Measurements from ENCODE around the gene WBP2.

Gene WBP2

DNA sequence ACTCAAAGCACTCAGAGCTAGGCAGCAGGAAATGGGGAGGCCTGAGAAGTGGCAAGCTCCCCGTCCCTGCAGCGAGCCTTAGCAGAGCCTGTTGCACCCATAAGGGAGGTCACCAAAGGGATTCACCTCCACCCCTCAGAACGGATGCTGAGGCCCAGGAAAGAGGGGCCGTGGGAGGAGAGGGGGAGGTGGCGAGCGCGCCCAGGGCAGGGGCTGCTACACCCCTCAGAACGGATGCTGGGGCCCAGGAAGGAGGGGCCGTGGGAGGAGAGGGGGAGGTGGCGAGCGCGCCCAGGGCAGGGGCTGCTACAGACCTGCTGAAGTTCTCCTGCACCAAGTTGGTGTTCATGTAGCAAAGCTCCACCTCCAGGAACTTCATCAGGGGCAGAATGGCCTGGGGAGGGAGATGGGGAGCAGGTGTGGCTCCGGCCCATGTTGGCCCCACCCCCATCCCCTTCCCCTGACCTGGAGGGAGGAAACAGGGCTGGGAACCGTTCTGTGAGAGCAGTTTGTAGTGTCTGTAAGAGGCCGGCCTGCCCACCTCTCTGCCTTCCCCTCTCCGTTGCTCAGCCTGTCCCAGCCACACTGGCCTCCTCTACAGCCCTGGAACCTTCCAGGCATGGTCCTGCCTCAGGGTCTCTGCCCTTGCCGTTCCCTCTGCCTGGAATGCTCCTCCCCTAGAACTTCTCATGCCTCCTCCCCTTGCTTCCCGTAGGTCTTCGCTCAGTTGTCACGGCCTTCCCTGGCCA, 22.3 kb downstream of the WBP2 start:
- TF ChIP-seq, protein P1, sequence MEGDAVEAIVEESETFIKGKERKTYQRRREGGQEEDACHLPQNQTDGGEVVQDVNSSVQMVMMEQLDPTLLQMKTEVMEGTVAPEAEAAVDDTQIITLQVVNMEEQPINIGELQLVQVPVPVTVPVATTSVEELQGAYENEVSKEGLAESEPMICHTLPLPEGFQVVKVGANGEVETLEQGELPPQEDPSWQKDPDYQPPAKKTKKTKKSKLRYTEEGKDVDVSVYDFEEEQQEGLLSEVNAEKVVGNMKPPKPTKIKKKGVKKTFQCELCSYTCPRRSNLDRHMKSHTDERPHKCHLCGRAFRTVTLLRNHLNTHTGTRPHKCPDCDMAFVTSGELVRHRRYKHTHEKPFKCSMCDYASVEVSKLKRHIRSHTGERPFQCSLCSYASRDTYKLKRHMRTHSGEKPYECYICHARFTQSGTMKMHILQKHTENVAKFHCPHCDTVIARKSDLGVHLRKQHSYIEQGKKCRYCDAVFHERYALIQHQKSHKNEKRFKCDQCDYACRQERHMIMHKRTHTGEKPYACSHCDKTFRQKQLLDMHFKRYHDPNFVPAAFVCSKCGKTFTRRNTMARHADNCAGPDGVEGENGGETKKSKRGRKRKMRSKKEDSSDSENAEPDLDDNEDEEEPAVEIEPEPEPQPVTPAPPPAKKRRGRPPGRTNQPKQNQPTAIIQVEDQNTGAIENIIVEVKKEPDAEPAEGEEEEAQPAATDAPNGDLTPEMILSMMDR (IDR thresholded peaks at IDR 0.05; ENCODE audit: low read depth, low read length): no peak
- TF ChIP-seq, protein P2, sequence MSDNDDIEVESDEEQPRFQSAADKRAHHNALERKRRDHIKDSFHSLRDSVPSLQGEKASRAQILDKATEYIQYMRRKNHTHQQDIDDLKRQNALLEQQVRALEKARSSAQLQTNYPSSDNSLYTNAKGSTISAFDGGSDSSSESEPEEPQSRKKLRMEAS (IDR thresholded peaks at IDR 0.05; ENCODE audit: low read depth, low read length): peak; percentile 61
- peak; percentile 16 for TF ChIP-seq POLR2A (IDR thresholded peaks at IDR 0.05; ENCODE audit: extremely low read depth, insufficient read length)
- peak; percentile 55; the same call in 1 of the 2 replicates for TF ChIP-seq MYC (IDR thresholded peaks at IDR 0.05; ENCODE audit: low read depth, low read length)
- DNase-seq (ENCODE audit: low read depth): peak; percentile 92

DNA sequence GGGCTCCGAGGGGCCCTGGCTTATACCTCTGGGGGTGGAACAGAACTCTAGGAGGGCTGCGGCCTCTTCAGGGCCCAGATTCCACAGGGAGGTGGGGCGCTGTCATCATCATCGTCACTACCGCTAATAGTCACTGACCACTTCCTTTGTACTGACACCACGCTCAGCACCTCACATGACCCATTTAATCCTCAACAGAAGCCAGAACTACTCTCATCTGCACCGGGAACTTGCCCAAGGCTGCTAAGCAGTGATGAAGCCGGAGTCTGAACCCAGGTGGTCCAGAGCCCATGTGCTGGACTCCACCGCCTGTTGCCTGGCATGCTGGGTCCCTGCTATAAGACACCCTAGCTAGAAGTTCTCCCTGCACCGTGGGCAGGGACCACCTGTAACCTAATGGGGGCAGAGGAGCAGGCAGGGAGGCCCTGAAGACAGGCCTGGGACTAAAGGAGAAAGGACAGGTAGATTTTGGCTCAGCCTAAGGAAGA, 22.9 kb downstream of the WBP2 start:
- peak overlapping the region; percentile 56 for H3K4me3 ChIP-seq (ENCODE audit: low read depth, low read length)
- TF ChIP-seq, protein P1 (IDR thresholded peaks at IDR 0.05; ENCODE audit: low read depth, low read length): no peak
- TF ChIP-seq MYC (IDR thresholded peaks at IDR 0.05; ENCODE audit: low read depth, low read length) (peak; percentile 83), POLR2A (IDR thresholded peaks at IDR 0.05; ENCODE audit: extremely low read depth, insufficient read length) (peak; percentile 54)
- TF ChIP-seq, protein P2 (IDR thresholded peaks at IDR 0.05; ENCODE audit: low read depth, low read length): peak; percentile 87
- DNase-seq (ENCODE audit: low read depth): peak; percentile 90

More for the DNA sequence above, 22.3 kb downstream of the WBP2 start:
- peak overlapping the region; percentile 56 for H3K4me3 ChIP-seq (ENCODE audit: low read depth, low read length)

DNA sequence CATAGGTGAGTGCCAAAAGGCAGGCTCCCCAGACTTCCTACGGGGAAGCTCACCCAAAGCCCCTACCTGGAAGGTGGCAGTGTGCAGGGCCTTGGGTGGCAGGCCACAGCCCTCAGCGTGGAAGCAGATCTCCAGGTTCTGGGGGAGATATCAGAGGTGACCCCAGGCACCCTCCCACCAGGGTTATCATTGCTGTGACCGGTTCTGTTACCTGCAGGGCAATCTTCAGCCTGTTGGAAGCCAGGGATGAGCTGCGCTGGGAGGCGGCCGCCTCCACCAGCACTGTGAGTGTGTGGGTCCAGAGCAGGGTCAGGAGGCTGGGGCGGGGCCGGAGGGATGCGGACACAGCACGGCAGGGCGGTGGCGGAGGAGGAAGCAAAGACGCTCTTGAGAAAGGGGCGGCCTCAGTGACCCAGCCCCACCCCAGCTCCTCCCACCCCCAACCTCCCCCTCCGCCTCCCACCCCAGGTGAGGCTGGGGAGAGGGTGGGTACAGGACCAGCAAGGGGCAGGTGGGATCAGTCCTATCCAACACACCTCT, 24.0 kb downstream of the WBP2 start:
- DNase-seq (ENCODE audit: low read depth): no peak
- H3K4me3 ChIP-seq (ENCODE audit: low read depth, low read length): no peak overlapping the region
- TF ChIP-seq, protein P2 (IDR thresholded peaks at IDR 0.05; ENCODE audit: low read depth, low read length): no peak
- TF ChIP-seq MYC (IDR thresholded peaks at IDR 0.05; ENCODE audit: low read depth, low read length) (no peak), POLR2A (IDR thresholded peaks at IDR 0.05; ENCODE audit: extremely low read depth, insufficient read length) (no peak)
- TF ChIP-seq, protein P1 (IDR thresholded peaks at IDR 0.05; ENCODE audit: low read depth, low read length): no peak

DNA sequence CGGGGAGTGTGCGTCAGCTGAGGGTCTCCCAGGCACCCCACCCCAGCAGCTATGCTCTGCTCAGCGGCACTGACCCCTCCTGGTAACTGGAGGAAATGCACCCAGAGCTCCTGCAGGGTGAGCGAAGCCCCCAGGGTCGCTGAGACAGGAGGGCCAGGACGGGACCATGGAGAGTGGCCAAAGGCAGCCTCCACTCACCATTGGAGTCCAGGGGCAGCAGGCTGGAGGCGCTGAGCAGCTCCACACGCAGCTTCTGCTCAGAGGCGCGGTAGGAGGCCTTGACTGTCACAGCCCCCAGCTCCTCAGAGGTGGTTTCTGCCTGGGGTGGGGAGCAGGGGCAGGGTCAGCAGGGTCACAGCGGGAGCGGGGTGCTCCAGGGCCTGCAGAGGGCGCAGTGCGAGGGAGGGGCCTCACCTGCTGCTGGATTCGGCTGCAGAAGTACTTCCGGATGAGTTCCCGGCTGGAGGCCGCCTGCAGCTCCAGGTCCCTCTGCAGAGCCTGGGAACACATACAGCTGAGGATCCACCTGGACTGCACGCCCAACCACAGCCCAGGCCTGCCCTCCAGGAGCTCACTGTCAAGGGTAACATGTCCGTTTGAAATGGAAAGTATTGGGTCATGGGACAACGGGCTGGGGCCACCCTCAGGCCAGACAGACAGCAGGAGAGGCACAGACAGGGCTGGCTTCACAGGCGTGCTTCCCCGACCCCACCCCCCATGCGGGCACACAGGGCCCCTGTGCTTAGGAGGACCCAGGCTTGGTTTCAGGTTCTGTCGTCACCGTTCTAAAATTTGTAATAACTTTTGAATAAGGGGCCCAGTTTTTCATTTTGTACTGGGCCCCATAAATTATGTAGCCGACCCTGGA, 24.7 kb downstream of the WBP2 start:
- no peak overlapping the region for H3K4me3 ChIP-seq (ENCODE audit: low read depth, low read length)
- TF ChIP-seq MYC (IDR thresholded peaks at IDR 0.05; ENCODE audit: low read depth, low read length): no peak
- TF ChIP-seq, protein P1 (IDR thresholded peaks at IDR 0.05; ENCODE audit: low read depth, low read length): peak; percentile 55
- TF ChIP-seq, protein P2 (IDR thresholded peaks at IDR 0.05; ENCODE audit: low read depth, low read length): no peak
- DNase-seq (ENCODE audit: low read depth): no peak

DNA sequence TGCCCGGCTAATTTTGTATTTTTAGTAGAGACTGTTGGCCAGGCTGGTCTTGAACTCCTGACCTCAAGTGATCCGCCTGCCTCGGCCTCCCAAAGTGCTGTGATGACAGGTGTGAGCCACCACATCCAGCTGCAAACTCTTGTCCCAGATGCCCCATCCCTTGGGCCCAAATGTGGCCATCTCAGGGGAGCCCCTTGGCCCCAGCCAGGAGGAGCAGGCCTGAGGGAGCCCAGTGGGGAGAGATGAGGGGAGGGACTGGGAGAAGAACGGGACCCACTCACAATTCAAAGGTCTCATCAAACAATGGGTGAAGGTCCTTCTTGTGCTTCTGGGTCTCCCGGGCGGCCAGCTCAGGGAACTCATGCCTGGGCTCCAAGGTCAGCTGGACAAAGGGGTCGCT, 25.4 kb downstream of the WBP2 start:
- no peak overlapping the region for H3K4me3 ChIP-seq (ENCODE audit: low read depth, low read length)
- TF ChIP-seq, protein P2 (IDR thresholded peaks at IDR 0.05; ENCODE audit: low read depth, low read length): no peak
- no peak for TF ChIP-seq MYC (IDR thresholded peaks at IDR 0.05; ENCODE audit: low read depth, low read length)
- TF ChIP-seq, protein P1 (IDR thresholded peaks at IDR 0.05; ENCODE audit: low read depth, low read length): no peak
- no peak for TF ChIP-seq POLR2A (IDR thresholded peaks at IDR 0.05; ENCODE audit: extremely low read depth, insufficient read length)
- DNase-seq (ENCODE audit: low read depth): no peak

Data from NB4 (cell line).